Natural killer cell (primary cell): Measurements from ENCODE around the gene METTL1. TPM values are rescaled to one million over a fixed set of nuclear protein-coding genes. Genes with fewer than 3 reads are reported as not detected.

Source experiments
- ATAC-seq, 3 donors: fragments of 150-1000 bp in 2 of 3; fragments of 200-7000 bp in 1 of 3; cut with Tn5 transposase; 1 replicate in 1 of 3; 2 replicates in 2 of 3; pipeline ENCODE4 v1.10.0; 2021; ENCODE audit warnings: mild to moderate bottlenecking in 2 of 3, moderate library complexity in 2 of 3
- DNase-seq, 2 donors: peaks; one replicate each; pipeline versions ENCODE4 v3.0.0 to v3.0.0-alpha.2; 2013 to 2021; ENCODE audit warnings: mixed read lengths in 1 of 2
- H3K27ac ChIP-seq: one replicate; pipeline ENCODE4 v1.5.1; 2013; ENCODE audit warnings: mild to moderate bottlenecking, low read length
- H3K27me3 ChIP-seq: one replicate; pipeline ENCODE4 v1.6.1; 2013; ENCODE audit warnings: low read length; ENCODE audit not compliant: control insufficient read depth, insufficient read depth
- H3K36me3 ChIP-seq: one replicate; pipeline ENCODE4 v1.6.1; 2013; ENCODE audit warnings: low read length; ENCODE audit not compliant: control insufficient read depth, insufficient read depth
- H3K4me1 ChIP-seq: one replicate; pipeline ENCODE4 v1.6.1; 2013; ENCODE audit warnings: low read length; ENCODE audit not compliant: control insufficient read depth, insufficient read depth
- H3K4me3 ChIP-seq: one replicate; pipeline ENCODE4 v1.5.1; 2013; ENCODE audit warnings: low read length
- H3K9me3 ChIP-seq: one replicate; pipeline ENCODE4 v1.6.1; 2013; ENCODE audit warnings: low read length; ENCODE audit not compliant: control insufficient read depth, insufficient read depth
- H3K27ac Mint-ChIP-seq, 2 donors: one replicate each; pipeline ENCODE4 v1.8.0; 2022; ENCODE audit warnings: mild to moderate bottlenecking in 2 of 2, mixed read lengths in 2 of 2, moderate library complexity in 1 of 2
- H3K27me3 Mint-ChIP-seq, 2 donors: one replicate each; pipeline ENCODE4 v1.8.0; 2022; ENCODE audit warnings: low read depth in 2 of 2, mixed read lengths in 2 of 2
- H3K36me3 Mint-ChIP-seq: one replicate; pipeline ENCODE4 v1.8.0; 2022; ENCODE audit warnings: mixed read lengths
- H3K4me1 Mint-ChIP-seq, 2 donors: one replicate each; pipeline ENCODE4 v1.8.0; 2022; ENCODE audit warnings: mixed read lengths in 2 of 2
- H3K4me3 Mint-ChIP-seq: one replicate; pipeline ENCODE4 v1.8.0; 2022; ENCODE audit warnings: mild to moderate bottlenecking, moderate library complexity, mixed read lengths
- H3K9me3 Mint-ChIP-seq, 2 donors: one replicate each; pipeline ENCODE4 v1.8.0; 2022; ENCODE audit warnings: mixed read lengths in 2 of 2
- WGBS: methylation state at CpG from one replicate; pipeline ENCODE4 v1.1.7; 2013; ENCODE audit warnings: missing lambda C conversion rate; ENCODE audit not compliant: insufficient coverage; 5-methylcytosine and 5-hydroxymethylcytosine counted together
- intact Hi-C: fragments of 100-400 bp; cut with micrococcal nuclease; formaldehyde crosslinking; loops from one replicate; pipeline ENCODE4 v1.14.2; 2022
- total RNA-seq, 4 donors: library from RNA; stranded (reverse); fragments of 120-200 nt in 1 of 4; gene quantifications; one replicate each; pipeline versions ENCODE4 v1.2.3 to v1.2.4, GENCODE V29; 2013 to 2022
- TF ChIP-seq, protein P1 (sequence below): fragments of 200-600 bp; IDR thresholded peaks from one replicate; pipeline ENCODE4 v1.8.0; 2022; ENCODE audit warnings: antibody characterized with exemption

The METTL1 gene
- total RNA-seq, 3 donors from 2014 or later (not counting 1 experiment from before 2014, with no cell fraction given): 8.0 to 12.5 (median 8.8) TPM

DNA sequence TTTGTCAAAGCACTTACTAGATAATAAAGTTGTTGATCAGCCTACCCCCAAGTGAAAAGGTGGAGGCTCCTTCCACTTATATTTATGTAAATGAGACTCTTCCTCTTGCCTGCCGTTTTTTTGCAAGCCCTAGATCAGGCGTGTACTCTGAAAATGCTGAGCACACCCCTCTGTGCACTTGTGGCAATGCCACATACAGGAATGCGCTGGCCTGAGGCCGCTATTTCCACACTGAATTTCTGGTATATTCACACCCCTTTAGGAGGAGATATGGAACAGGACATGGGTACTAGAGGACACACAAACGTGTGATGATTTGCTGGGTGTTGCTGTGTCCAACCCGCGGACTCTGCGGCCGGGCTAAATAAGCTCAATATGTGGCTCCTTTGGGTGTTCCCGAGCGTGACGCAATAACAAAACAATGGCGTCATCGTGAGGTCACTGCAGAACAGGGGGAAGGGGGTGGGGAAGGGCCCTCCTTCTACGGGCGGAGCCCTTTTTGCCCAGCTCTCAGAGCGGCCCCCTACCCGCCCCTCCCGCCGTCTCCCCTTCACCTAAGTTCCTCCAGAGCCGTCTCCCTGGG, 27.6 kb downstream of the METTL1 start:
- intact Hi-C loops: loop anchor here (1.0 to 5.0 kb wide), 4 partner anchors 8 to 267 kb away; partner anchors contain the start of genes ARHGAP9, CDK4 and PIP4K2C
- Histone ChIP-seq H3K27me3 (no peaks in the 10 kb centered on the region), H3K4me3 (peak overlapping the region; percentile 81), H3K9me3 (no peaks in the 10 kb centered on the region), H3K4me1 (peaks cover 51% of the 10 kb centered on the region), H3K36me3 (peaks cover 30% of the 10 kb centered on the region), H3K27ac (peak overlapping the region; percentile 91)
- Mint-ChIP-seq H3K36me3 (peaks cover 6% of the 10 kb centered on the region), H3K4me1 (peaks cover 51 to 53% of the 10 kb centered on the region in 2 donors), H3K4me3 (peak overlapping the region; percentile 98), H3K27ac (peak overlapping the region; percentile 98 to 99), H3K27me3 (no peaks in the 10 kb centered on the region), H3K9me3 (no peaks in the 10 kb centered on the region)
- peak; percentile 56 to 71 (median 57) for ATAC-seq
- TF ChIP-seq, protein P1, sequence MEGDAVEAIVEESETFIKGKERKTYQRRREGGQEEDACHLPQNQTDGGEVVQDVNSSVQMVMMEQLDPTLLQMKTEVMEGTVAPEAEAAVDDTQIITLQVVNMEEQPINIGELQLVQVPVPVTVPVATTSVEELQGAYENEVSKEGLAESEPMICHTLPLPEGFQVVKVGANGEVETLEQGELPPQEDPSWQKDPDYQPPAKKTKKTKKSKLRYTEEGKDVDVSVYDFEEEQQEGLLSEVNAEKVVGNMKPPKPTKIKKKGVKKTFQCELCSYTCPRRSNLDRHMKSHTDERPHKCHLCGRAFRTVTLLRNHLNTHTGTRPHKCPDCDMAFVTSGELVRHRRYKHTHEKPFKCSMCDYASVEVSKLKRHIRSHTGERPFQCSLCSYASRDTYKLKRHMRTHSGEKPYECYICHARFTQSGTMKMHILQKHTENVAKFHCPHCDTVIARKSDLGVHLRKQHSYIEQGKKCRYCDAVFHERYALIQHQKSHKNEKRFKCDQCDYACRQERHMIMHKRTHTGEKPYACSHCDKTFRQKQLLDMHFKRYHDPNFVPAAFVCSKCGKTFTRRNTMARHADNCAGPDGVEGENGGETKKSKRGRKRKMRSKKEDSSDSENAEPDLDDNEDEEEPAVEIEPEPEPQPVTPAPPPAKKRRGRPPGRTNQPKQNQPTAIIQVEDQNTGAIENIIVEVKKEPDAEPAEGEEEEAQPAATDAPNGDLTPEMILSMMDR: no peak
- 7% methylated on average over 21 of the region's 21 CpGs for WGBS
- DNase-seq: peak; percentile 82 to 89

DNA sequence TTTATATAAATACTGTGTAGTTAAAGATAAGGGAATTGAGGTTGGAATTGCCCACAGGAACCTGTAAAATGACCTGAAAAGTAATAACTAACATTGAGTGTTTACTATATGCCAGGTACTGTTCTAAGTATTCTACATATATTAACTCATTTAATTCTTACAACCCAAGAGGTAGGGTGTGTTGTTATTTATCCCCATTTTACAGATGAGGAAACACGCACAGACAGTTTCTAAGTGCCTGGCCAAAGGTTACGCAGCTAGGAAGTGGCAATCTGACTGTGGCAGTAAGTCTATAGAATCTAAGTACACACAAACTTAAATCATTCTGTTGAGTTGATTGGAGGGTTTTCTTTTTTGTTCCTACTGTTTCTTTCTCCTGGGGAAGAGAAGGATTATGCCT, 28.1 kb downstream of the METTL1 start:
- ATAC-seq (no peak), DNase-seq (no peak)
- intact Hi-C loops: loop anchor here (1.0 to 5.0 kb wide), 4 partner anchors 9 to 266 kb away; partner anchors contain the start of genes ARHGAP9, CDK4 and PIP4K2C
- Histone ChIP-seq H3K9me3 (no peaks in the 10 kb centered on the region), H3K27ac (peak overlapping the region; percentile 91), H3K4me1 (peaks cover 56% of the 10 kb centered on the region), H3K36me3 (peaks cover 30% of the 10 kb centered on the region), H3K27me3 (no peaks in the 10 kb centered on the region), H3K4me3 (no peak overlapping the region)
- TF ChIP-seq, protein P1: no peak
- H3K27me3 Mint-ChIP-seq: no peaks in the 10 kb centered on the region
- peaks cover 6% of the 10 kb centered on the region for H3K36me3 Mint-ChIP-seq
- peaks cover 56 to 57% of the 10 kb centered on the region in 2 donors for H3K4me1 Mint-ChIP-seq
- WGBS: no CpG with 5 or more reads among the region's 2 CpGs
- peak overlapping the region; percentile 98 for H3K4me3 Mint-ChIP-seq
- H3K9me3 Mint-ChIP-seq: no peaks in the 10 kb centered on the region
- peak overlapping the region; percentile 98 to 99 for H3K27ac Mint-ChIP-seq

DNA sequence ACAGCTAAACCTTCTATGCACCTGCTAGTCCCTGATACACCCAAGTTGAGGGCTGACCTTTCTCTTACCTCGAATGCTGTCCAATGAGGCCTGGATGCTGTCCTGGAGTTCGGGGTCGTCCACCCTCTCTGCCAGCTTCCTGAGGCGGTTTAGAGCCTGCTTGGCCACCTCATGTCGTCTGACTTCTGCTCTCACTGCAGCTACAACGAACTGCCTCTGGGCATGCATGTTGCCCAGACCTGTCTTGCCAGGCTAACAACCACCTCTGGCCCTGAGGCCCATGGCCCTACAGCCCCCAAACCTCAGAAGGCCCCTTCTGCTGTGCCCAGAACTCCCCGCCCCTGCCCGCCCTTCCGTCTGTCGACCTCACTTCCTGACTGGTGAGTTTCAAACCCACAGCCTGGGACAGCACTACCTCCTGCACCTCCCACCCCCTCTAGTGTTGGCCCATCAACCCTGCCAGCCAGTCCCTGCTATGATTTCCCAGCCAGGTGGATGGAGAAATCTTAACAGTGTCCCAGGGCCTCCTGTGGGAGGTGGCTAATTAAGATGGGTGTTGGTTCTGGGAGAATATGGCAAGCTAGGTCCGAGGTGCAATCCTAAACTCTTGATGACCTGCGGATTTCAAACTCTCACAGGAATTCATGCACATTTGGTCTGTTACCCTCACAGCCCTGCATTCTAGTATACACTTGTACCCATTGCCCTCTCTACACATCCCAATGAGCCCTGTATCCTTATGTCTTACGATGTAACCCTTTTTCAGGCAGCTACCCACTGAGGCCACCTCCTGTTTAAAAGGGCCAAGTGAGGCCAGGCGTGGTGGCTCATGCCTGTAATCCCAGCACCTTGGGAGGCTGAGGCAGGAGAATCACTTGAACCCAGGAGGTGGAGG, 29.8 kb downstream of the METTL1 start:
- 14% methylated on average over 14 of the region's 14 CpGs for WGBS
- peaks cover 56 to 57% of the 10 kb centered on the region in 2 donors for H3K4me1 Mint-ChIP-seq
- Histone ChIP-seq H3K27ac (peak overlapping the region; percentile 89), H3K36me3 (peaks cover 21% of the 10 kb centered on the region), H3K27me3 (no peaks in the 10 kb centered on the region), H3K9me3 (no peaks in the 10 kb centered on the region), H3K4me3 (peak overlapping the region; percentile 62), H3K4me1 (peaks cover 56% of the 10 kb centered on the region)
- H3K9me3 Mint-ChIP-seq: no peaks in the 10 kb centered on the region
- peak; percentile 57 to 91 for DNase-seq
- H3K36me3 Mint-ChIP-seq: peaks cover 2% of the 10 kb centered on the region
- peak; percentile 50 to 75 (median 64) for ATAC-seq
- H3K27me3 Mint-ChIP-seq: no peaks in the 10 kb centered on the region
- H3K4me3 Mint-ChIP-seq: peak overlapping the region; percentile 96
- peak overlapping the region; percentile 93 to 96 for H3K27ac Mint-ChIP-seq
- TF ChIP-seq, protein P1: peak; percentile 50
- intact Hi-C loops: loop anchor here (5.0 kb wide), 2 partner anchors 150 to 265 kb away; partner anchors contain the start of genes ARHGAP9 and PIP4K2C
